Measurements from ENCODE around the gene RNF31.

The RNF31 gene

GRCh38 chr14:24157331-24157730, 10.0 kb downstream of the RNF31 start:
- TF ChIP-seq, protein P1, sequence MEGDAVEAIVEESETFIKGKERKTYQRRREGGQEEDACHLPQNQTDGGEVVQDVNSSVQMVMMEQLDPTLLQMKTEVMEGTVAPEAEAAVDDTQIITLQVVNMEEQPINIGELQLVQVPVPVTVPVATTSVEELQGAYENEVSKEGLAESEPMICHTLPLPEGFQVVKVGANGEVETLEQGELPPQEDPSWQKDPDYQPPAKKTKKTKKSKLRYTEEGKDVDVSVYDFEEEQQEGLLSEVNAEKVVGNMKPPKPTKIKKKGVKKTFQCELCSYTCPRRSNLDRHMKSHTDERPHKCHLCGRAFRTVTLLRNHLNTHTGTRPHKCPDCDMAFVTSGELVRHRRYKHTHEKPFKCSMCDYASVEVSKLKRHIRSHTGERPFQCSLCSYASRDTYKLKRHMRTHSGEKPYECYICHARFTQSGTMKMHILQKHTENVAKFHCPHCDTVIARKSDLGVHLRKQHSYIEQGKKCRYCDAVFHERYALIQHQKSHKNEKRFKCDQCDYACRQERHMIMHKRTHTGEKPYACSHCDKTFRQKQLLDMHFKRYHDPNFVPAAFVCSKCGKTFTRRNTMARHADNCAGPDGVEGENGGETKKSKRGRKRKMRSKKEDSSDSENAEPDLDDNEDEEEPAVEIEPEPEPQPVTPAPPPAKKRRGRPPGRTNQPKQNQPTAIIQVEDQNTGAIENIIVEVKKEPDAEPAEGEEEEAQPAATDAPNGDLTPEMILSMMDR (IDR thresholded peaks at IDR 0.05; ENCODE audit: low read depth, low read length, poor library complexity, severe bottlenecking): no peak
- TF ChIP-seq EZH2phosphoT487 (IDR thresholded peaks at IDR 0.05; ENCODE audit: borderline replicate concordance, low read length): no peak
- Histone ChIP-seq H3K4me2 (ENCODE audit: low read length) (no peak overlapping the region), H3K9me3 (ENCODE audit: control insufficient read depth, insufficient read depth, low read length) (no peaks in the 10 kb centered on the region), H3K79me2 (ENCODE audit: control insufficient read depth, low read length) (peaks cover 7% of the 10 kb centered on the region), H3K4me3 (ENCODE audit: low read length) (no peak overlapping the region), H3K27me3 (ENCODE audit: control insufficient read depth, low read length) (no peaks in the 10 kb centered on the region), H4K20me1 (ENCODE audit: control insufficient read depth, insufficient read depth, low read depth, low read length) (no peaks in the 10 kb centered on the region), H3K27ac (ENCODE audit: low read depth, low read length) (no peak overlapping the region), H3F3A (ENCODE audit: control insufficient read depth, insufficient read depth) (no peaks in the 10 kb centered on the region), H3K9me2 (replicated peaks; ENCODE audit: control insufficient read depth, low read length) (no peaks in the 10 kb centered on the region), H3K36me3 (ENCODE audit: control insufficient read depth, low read length) (peaks cover 54% of the 10 kb centered on the region), H3K4me1 (ENCODE audit: control insufficient read depth, low read length) (peaks cover 17% of the 10 kb centered on the region)

GRCh38 chr14:24159777-24160498, 12.6 kb downstream of the RNF31 start:
- H3K4me2 ChIP-seq (ENCODE audit: low read length): no peak overlapping the region
- TF ChIP-seq, protein P1 (IDR thresholded peaks at IDR 0.05; ENCODE audit: low read depth, low read length, poor library complexity, severe bottlenecking): no peak
- no peak for TF ChIP-seq EZH2phosphoT487 (IDR thresholded peaks at IDR 0.05; ENCODE audit: borderline replicate concordance, low read length)
- H3K4me3 ChIP-seq (ENCODE audit: low read length): no peak overlapping the region
- no peaks in the 10 kb centered on the region for H3K9me2 ChIP-seq (replicated peaks; ENCODE audit: control insufficient read depth, low read length)
- H3K36me3 ChIP-seq (ENCODE audit: control insufficient read depth, low read length): peaks cover 61% of the 10 kb centered on the region
- H3K79me2 ChIP-seq (ENCODE audit: control insufficient read depth, low read length): peaks cover 7% of the 10 kb centered on the region
- no peaks in the 10 kb centered on the region for H4K20me1 ChIP-seq (ENCODE audit: control insufficient read depth, insufficient read depth, low read depth, low read length)
- H3K9me3 ChIP-seq (ENCODE audit: control insufficient read depth, insufficient read depth, low read length): no peaks in the 10 kb centered on the region
- peaks cover 17% of the 10 kb centered on the region for H3K4me1 ChIP-seq (ENCODE audit: control insufficient read depth, low read length)
- H3K27ac ChIP-seq (ENCODE audit: low read depth, low read length): no peak overlapping the region
- H3F3A ChIP-seq (ENCODE audit: control insufficient read depth, insufficient read depth): no peaks in the 10 kb centered on the region
- no peaks in the 10 kb centered on the region for H3K27me3 ChIP-seq (ENCODE audit: control insufficient read depth, low read length)

- Histone ChIP-seq H4K20me1 (ENCODE audit: control insufficient read depth, insufficient read depth, low read depth, low read length) (no peaks in the 10 kb centered on the region), H3K36me3 (ENCODE audit: control insufficient read depth, low read length) (peaks cover 61% of the 10 kb centered on the region), H3K27ac (ENCODE audit: low read depth, low read length) (no peak overlapping the region), H3K4me3 (ENCODE audit: low read length) (no peak overlapping the region), H3K9me3 (ENCODE audit: control insufficient read depth, insufficient read depth, low read length) (no peaks in the 10 kb centered on the region), H3F3A (ENCODE audit: control insufficient read depth, insufficient read depth) (no peaks in the 10 kb centered on the region), H3K9me2 (replicated peaks; ENCODE audit: control insufficient read depth, low read length) (no peaks in the 10 kb centered on the region), H3K4me1 (ENCODE audit: control insufficient read depth, low read length) (peaks cover 17% of the 10 kb centered on the region), H3K4me2 (ENCODE audit: low read length) (peak overlapping the region; percentile 86; the same call in 1 of the 2 replicates), H3K27me3 (ENCODE audit: control insufficient read depth, low read length) (no peaks in the 10 kb centered on the region), H3K79me2 (ENCODE audit: control insufficient read depth, low read length) (peaks cover 7% of the 10 kb centered on the region)
- TF ChIP-seq, protein P1 (IDR thresholded peaks at IDR 0.05; ENCODE audit: low read depth, low read length, poor library complexity, severe bottlenecking): no peak
- TF ChIP-seq EZH2phosphoT487 (IDR thresholded peaks at IDR 0.05; ENCODE audit: borderline replicate concordance, low read length): no peak
These were observed 13.2 kb downstream of the RNF31 start for GRCh38 chr14:24160499-24160849.
